Activated CD4-positive, alpha-beta memory T cell treated with anti-CD3 and anti-CD28 coated beads for 36 hours (primary cell): Measurements from ENCODE around the gene VIPR2. TPM values are rescaled to one million over a fixed set of nuclear protein-coding genes. Genes with fewer than 3 reads are reported as not detected.

ENCODE experiments used
- CTCF ChIA-PET: fragments of 350-600 bp; sonication (Branson Sonifier 250); formaldehyde crosslinking; loops from one replicate; lab custom pipeline; 2021; ENCODE audit warnings: antibody characterized with exemption, inconsistent platforms; lab: Charles Lee
- POLR2A ChIA-PET: fragments of 350-600 bp; sonication (Branson Sonifier 250); formaldehyde crosslinking; loops from one replicate; lab custom pipeline; 2021; ENCODE audit warnings: antibody characterized with exemption; lab: Charles Lee
- DNase-seq: peaks from one replicate; pipeline ENCODE4 v3.0.0-alpha.2; 2020
- H3K27ac Mint-ChIP-seq: one replicate; pipeline ENCODE4 v1.8.0; 2021; ENCODE audit warnings: mixed read lengths
- H3K27me3 Mint-ChIP-seq: one replicate; pipeline ENCODE4 v1.8.0; 2021; ENCODE audit warnings: mixed read lengths
- H3K36me3 Mint-ChIP-seq: one replicate; pipeline ENCODE4 v1.8.0; 2021; ENCODE audit warnings: mixed read lengths
- H3K4me1 Mint-ChIP-seq: one replicate; pipeline ENCODE4 v1.8.0; 2021; ENCODE audit warnings: low read depth, mixed read lengths
- H3K4me3 Mint-ChIP-seq: one replicate; pipeline ENCODE4 v1.8.0; 2021; ENCODE audit warnings: mild to moderate bottlenecking, mixed read lengths
- H3K9me3 Mint-ChIP-seq: one replicate; pipeline ENCODE4 v1.8.0; 2021; ENCODE audit warnings: mixed read lengths
- intact Hi-C: fragments of 100-400 bp; cut with micrococcal nuclease; formaldehyde crosslinking; loops from one replicate; pipeline ENCODE4 v1.15.1; 2023
- total RNA-seq, 2 experiments: library from RNA; stranded (reverse); gene quantifications; one replicate each; pipeline ENCODE4 v1.2.3, GENCODE V29; 2021

VIPR2 gene
- total RNA-seq, 2 experiments from 2014 or later, result 0.55 to 0.56 TPM

- Mint-ChIP-seq H3K27ac (no peak overlapping the region), H3K4me1 (peaks cover 14% of the 10 kb centered on the region), H3K36me3 (no peaks in the 10 kb centered on the region), H3K9me3 (peaks cover 4% of the 10 kb centered on the region), H3K4me3 (no peak overlapping the region), H3K27me3 (peaks cover 16% of the 10 kb centered on the region)
- intact Hi-C loops, result no loop called here
- ChIA-PET CTCF (no interaction called here), POLR2A (no interaction called here)
- no peak for DNase-seq
Measured at GRCh38 chr7:159020987-159021386, 123.7 kb downstream of the VIPR2 start.

- no peak for DNase-seq
- CTCF ChIA-PET, result no interaction called here
- POLR2A ChIA-PET, result no interaction called here
- intact Hi-C loops, result no loop called here
- Mint-ChIP-seq H3K36me3 (no peaks in the 10 kb centered on the region), H3K27me3 (peaks cover 16% of the 10 kb centered on the region), H3K9me3 (peaks cover 4% of the 10 kb centered on the region), H3K4me3 (no peak overlapping the region), H3K27ac (no peak overlapping the region), H3K4me1 (peaks cover 14% of the 10 kb centered on the region)
Measured at GRCh38 chr7:159019111-159019510, 125.6 kb downstream of the VIPR2 start.

GRCh38 chr7:159017741-159018140 is 126.9 kb downstream of the VIPR2 start:
- CTCF ChIA-PET, result no interaction called here
- no peak overlapping the region for H3K27ac Mint-ChIP-seq
- no peak overlapping the region for H3K4me3 Mint-ChIP-seq
- peak; percentile 44 for DNase-seq
- intact Hi-C loops, result loop anchor here (1.0 kb wide), 1 partner anchor 13 kb away; no protein-coding TSS in a partner anchor
- POLR2A ChIA-PET, result interaction anchor here (0.7 kb wide), 1 partner anchor 41 kb away, joined by 3 read pairs; no protein-coding TSS in a partner anchor
- peaks cover 4% of the 10 kb centered on the region for H3K9me3 Mint-ChIP-seq
- H3K36me3 Mint-ChIP-seq, result no peaks in the 10 kb centered on the region
- H3K4me1 Mint-ChIP-seq, result peaks cover 14% of the 10 kb centered on the region
- H3K27me3 Mint-ChIP-seq, result peaks cover 15% of the 10 kb centered on the region

GRCh38 chr7:159017210-159017609 is 127.5 kb downstream of the VIPR2 start:
- DNase-seq, result no peak
- CTCF ChIA-PET, result no interaction called here
- Mint-ChIP-seq H3K4me1 (peaks cover 14% of the 10 kb centered on the region), H3K27me3 (peaks cover 15% of the 10 kb centered on the region), H3K4me3 (no peak overlapping the region), H3K36me3 (no peaks in the 10 kb centered on the region), H3K9me3 (peaks cover 4% of the 10 kb centered on the region), H3K27ac (no peak overlapping the region)
- POLR2A ChIA-PET, result interaction anchor here (0.7 kb wide), 1 partner anchor 40 kb away, joined by 3 read pairs; no protein-coding TSS in a partner anchor
- intact Hi-C loops, result loop anchor here (1.0 kb wide), 1 partner anchor 13 kb away; no protein-coding TSS in a partner anchor

GRCh38 chr7:159016591-159016990 is 128.1 kb downstream of the VIPR2 start:
- Mint-ChIP-seq H3K36me3 (no peaks in the 10 kb centered on the region), H3K27me3 (peaks cover 15% of the 10 kb centered on the region), H3K9me3 (peaks cover 4% of the 10 kb centered on the region), H3K27ac (no peak overlapping the region), H3K4me3 (no peak overlapping the region), H3K4me1 (peaks cover 14% of the 10 kb centered on the region)
- DNase-seq, result no peak
- intact Hi-C loops, result no loop called here
- ChIA-PET CTCF (no interaction called here), POLR2A (no interaction called here)

GRCh38 chr7:159015454-159016410 is 128.9 kb downstream of the VIPR2 start:
- CTCF ChIA-PET, result interaction anchor here (0.6 kb wide), 1 partner anchor 39 kb away, joined by 3 read pairs; no protein-coding TSS in a partner anchor
- peaks cover 20% of the 10 kb centered on the region for H3K27me3 Mint-ChIP-seq
- peaks cover 14% of the 10 kb centered on the region for H3K4me1 Mint-ChIP-seq
- H3K9me3 Mint-ChIP-seq, result peaks cover 1% of the 10 kb centered on the region
- POLR2A ChIA-PET, result interaction anchor here (0.5 kb wide), 1 partner anchor 153 kb away, joined by 3 read pairs; no protein-coding TSS in a partner anchor
- no peak for DNase-seq
- no peak overlapping the region for H3K27ac Mint-ChIP-seq
- no peak overlapping the region for H3K4me3 Mint-ChIP-seq
- intact Hi-C loops, result no loop called here
- no peaks in the 10 kb centered on the region for H3K36me3 Mint-ChIP-seq

GRCh38 chr7:159015081-159015453 is 129.6 kb downstream of the VIPR2 start:
- no peaks in the 10 kb centered on the region for H3K9me3 Mint-ChIP-seq
- no peak for DNase-seq
- H3K4me3 Mint-ChIP-seq, result no peak overlapping the region
- POLR2A ChIA-PET, result no interaction called here
- peaks cover 15% of the 10 kb centered on the region for H3K27me3 Mint-ChIP-seq
- H3K27ac Mint-ChIP-seq, result no peak overlapping the region
- intact Hi-C loops, result no loop called here
- CTCF ChIA-PET, result interaction anchor here (0.6 kb wide), 1 partner anchor 38 kb away, joined by 3 read pairs; no protein-coding TSS in a partner anchor
- H3K36me3 Mint-ChIP-seq, result no peaks in the 10 kb centered on the region
- peaks cover 14% of the 10 kb centered on the region for H3K4me1 Mint-ChIP-seq

- ChIA-PET CTCF (interaction anchor here (0.6 to 0.7 kb wide), 1 partner anchor 38 kb away, joined by 3 to 4 read pairs; no protein-coding TSS in a partner anchor), POLR2A (no interaction called here)
- no peak for DNase-seq
- intact Hi-C loops, result no loop called here
- no peak overlapping the region for H3K27ac Mint-ChIP-seq
- H3K4me3 Mint-ChIP-seq, result no peak overlapping the region
- no peaks in the 10 kb centered on the region for H3K9me3 Mint-ChIP-seq
- H3K36me3 Mint-ChIP-seq, result no peaks in the 10 kb centered on the region
- peaks cover 14% of the 10 kb centered on the region for H3K4me1 Mint-ChIP-seq
- H3K27me3 Mint-ChIP-seq, result peaks cover 15% of the 10 kb centered on the region
Measured at GRCh38 chr7:159014297-159015062, 130.2 kb downstream of the VIPR2 start.

- Mint-ChIP-seq H3K4me1 (peaks cover 9% of the 10 kb centered on the region), H3K27ac (no peak overlapping the region), H3K27me3 (peaks cover 12% of the 10 kb centered on the region), H3K4me3 (no peak overlapping the region), H3K9me3 (no peaks in the 10 kb centered on the region), H3K36me3 (no peaks in the 10 kb centered on the region)
- DNase-seq, result no peak
- ChIA-PET CTCF (interaction anchor here (0.7 kb wide), 1 partner anchor 37 kb away, joined by 4 read pairs; no protein-coding TSS in a partner anchor), POLR2A (no interaction called here)
- intact Hi-C loops, result no loop called here
Measured at GRCh38 chr7:159013825-159014289, 130.8 kb downstream of the VIPR2 start.

- Mint-ChIP-seq H3K9me3 (no peaks in the 10 kb centered on the region), H3K27ac (no peak overlapping the region), H3K4me1 (peaks cover 6% of the 10 kb centered on the region), H3K27me3 (peaks cover 11% of the 10 kb centered on the region), H3K4me3 (no peak overlapping the region), H3K36me3 (no peaks in the 10 kb centered on the region)
- CTCF ChIA-PET, result no interaction called here
- intact Hi-C loops, result no loop called here
- no peak for DNase-seq
- POLR2A ChIA-PET, result no interaction called here
Measured at GRCh38 chr7:159013181-159013690, 131.4 kb downstream of the VIPR2 start.

GRCh38 chr7:159012353-159013069 is 132.2 kb downstream of the VIPR2 start:
- H3K4me1 Mint-ChIP-seq, result peaks cover 3% of the 10 kb centered on the region
- H3K4me3 Mint-ChIP-seq, result no peak overlapping the region
- ChIA-PET CTCF (no interaction called here), POLR2A (no interaction called here)
- intact Hi-C loops, result no loop called here
- no peaks in the 10 kb centered on the region for H3K9me3 Mint-ChIP-seq
- H3K36me3 Mint-ChIP-seq, result no peaks in the 10 kb centered on the region
- no peak for DNase-seq
- H3K27ac Mint-ChIP-seq, result no peak overlapping the region
- peaks cover 11% of the 10 kb centered on the region for H3K27me3 Mint-ChIP-seq
